ENCODE results near the gene NT5C3A.
A peak's percentile ranks its signal among the peaks of the same experiment; 100 is the strongest.

- TF ChIP-seq TAF7 (optimal IDR thresholded peaks at IDR 0.05; ENCODE audit: borderline replicate concordance, low read depth, low read length) (no peak), RFX5 (IDR thresholded peaks at IDR 0.05; ENCODE audit: borderline replicate concordance, low read depth, low read length) (no peak), MAFK (IDR thresholded peaks at IDR 0.05; ENCODE audit: low read depth, low read length) (no peak), BACH1 (IDR thresholded peaks at IDR 0.05; ENCODE audit: low read length) (no peak), CTCF (IDR thresholded peaks at IDR 0.05; ENCODE audit: control extremely low read depth in 1 of 3, insufficient read depth in 1 of 3, low read depth in 1 of 3, low read length in 3 of 3) (peak; percentile 32 to 78 (median 55)), TAF1 (IDR thresholded peaks at IDR 0.05; ENCODE audit: low read depth, low read length) (no peak; the same call in 1 of the 2 replicates)
These were observed 46.6 kb upstream of the NT5C3A start, which contains the start of gene RP9 for GRCh38 chr7:33109005-33109757.

Measured in H1 (cell line).